ENCODE measurements around the gene PLXNA3.

PLXNA3 gene

GRCh38 chrX:154507673-154508383 lies 49.7 kb downstream of the PLXNA3 start:
- no peak for DNase-seq

- DNase-seq, result no peak
Measured at GRCh38 chrX:154508384-154508745, 50.3 kb downstream of the PLXNA3 start.

DNA sequence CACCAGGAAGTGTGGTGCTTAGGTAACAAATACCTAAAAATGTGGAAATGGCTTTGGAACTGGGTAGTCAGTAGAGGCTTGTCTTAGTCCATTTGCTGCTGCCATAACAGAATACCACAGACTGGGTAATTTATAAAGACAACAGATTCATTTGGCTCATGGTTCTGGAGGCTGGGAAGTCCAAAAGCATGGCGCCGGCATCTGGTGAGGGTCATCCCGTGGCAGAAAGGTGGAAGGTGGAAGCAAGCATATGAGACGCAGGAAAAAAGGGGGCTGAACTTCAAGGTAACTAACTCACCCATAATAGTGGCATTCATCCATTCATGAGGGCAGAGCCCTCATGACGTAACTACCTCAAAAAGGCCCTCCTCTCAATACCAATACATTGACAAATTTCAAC lies 51.4 kb downstream of the PLXNA3 start:
- no peak for DNase-seq

GRCh38 chrX:154511761-154512160 lies 53.7 kb downstream of the PLXNA3 start:
- no peak for DNase-seq

- no peak for DNase-seq
Measured at GRCh38 chrX:154512879-154513553, 54.9 kb downstream of the PLXNA3 start.

GRCh38 chrX:154513716-154514115 lies 55.6 kb downstream of the PLXNA3 start:
- DNase-seq, result no peak

DNA sequence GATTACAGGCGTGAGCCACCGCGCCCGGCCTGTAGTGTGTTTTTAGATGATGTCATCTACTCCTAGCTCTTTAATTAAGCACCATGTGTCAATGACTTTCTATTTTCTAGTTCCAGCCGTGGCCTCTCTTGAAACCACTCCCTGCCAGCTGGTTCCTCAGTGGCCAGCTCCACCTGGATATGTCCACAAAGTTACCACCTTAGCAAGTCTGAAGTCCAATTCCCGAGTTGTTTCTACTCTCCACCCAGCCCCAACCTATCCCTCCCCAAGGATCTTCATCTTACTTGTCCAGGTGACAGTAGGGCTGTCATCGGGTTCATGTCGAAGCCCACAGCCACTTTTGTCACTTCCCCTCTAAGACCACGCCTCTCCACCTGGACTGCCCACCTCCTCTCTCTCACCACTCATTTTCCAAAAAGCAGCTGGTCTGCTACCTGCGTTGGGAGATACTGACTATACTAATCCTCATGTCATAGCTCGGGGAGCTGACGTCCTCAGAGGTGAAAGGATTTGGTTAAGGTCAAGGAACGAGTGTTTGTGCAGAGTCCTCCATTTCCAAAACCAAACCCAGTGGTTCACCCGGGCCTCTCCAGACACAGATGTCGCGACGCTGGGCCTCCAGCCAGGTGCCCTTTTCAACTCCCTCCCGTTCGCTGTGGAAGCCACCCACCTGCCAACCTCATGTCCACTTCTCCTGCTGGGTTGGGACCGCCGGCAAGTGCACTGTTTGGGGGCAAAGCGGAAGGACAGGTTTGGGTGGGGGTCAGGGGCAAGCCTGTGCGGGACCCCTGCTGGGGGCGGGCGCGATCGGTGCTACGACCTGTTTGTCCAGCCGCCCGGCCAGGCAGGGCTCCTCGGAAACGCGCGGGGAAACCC lies 57.2 kb downstream of the PLXNA3 start:
- DNase-seq, result no peak

- peak; percentile 83 for DNase-seq
Measured at GRCh38 chrX:154515966-154516655, 58.0 kb downstream of the PLXNA3 start, which contains the start of gene FAM3A. Gene FAM3A, minus strand, starts transcription at chrX:154516232. Its CDS starts 460 bp downstream, at chrX:154515772.

DNA sequence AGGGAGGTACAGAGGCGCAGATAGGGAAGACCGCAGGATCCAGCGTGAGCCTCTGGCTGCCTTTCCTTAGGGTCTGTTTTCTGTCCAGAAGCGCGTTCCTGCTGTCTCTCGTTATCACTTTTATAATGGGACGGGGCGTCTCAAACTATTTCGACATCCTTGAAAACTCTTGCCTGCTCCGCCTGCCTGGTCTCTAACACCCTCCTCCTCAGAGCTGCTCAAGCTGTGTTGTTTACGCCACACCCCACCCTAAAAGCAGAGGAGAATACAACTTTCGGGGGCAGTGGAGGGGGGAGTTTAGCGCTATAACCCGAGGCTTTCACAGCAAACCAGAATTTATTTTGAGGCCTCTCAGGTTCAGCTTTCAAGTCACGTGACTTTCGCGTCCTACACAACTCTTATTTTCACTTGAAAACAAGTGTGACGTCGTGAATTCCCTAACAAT lies 58.6 kb downstream of the PLXNA3 start:
- DNase-seq, result no peak

DNA sequence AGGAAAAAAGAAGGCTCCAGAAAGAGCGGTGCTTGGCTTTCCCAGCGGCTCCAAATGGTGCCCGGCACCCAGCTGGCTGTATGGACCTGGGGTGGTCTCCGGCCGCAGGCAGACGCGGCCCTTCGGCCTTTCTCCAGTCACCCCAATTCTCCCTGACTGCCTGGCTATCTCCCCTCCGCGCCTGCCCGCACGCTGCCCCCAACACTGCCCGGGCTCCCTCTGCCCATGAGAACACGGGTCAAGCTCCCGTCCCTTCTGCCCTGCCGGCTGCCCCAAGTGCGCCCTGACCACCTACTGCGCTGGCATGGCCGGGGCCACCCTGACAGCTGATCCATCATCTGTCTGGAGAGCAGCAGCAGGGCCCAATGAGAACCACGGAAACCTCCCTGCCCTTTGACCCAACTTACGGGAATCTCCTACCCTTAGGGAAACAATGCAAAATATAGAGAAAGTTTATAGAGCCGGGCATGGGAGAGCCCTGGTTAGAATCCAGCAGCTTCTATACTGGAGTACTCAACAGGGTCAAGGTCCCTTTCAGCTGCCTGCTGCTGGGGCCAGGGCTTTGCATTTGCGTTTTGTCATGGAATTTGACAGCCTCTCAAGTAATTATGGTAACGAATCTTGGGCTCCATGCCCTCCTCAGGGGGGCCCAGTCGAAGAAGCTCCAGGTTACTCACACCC lies 59.2 kb downstream of the PLXNA3 start:
- DNase-seq, result no peak

GRCh38 chrX:154519389-154519788 lies 61.3 kb downstream of the PLXNA3 start:
- peak; percentile 75 for DNase-seq

DNA sequence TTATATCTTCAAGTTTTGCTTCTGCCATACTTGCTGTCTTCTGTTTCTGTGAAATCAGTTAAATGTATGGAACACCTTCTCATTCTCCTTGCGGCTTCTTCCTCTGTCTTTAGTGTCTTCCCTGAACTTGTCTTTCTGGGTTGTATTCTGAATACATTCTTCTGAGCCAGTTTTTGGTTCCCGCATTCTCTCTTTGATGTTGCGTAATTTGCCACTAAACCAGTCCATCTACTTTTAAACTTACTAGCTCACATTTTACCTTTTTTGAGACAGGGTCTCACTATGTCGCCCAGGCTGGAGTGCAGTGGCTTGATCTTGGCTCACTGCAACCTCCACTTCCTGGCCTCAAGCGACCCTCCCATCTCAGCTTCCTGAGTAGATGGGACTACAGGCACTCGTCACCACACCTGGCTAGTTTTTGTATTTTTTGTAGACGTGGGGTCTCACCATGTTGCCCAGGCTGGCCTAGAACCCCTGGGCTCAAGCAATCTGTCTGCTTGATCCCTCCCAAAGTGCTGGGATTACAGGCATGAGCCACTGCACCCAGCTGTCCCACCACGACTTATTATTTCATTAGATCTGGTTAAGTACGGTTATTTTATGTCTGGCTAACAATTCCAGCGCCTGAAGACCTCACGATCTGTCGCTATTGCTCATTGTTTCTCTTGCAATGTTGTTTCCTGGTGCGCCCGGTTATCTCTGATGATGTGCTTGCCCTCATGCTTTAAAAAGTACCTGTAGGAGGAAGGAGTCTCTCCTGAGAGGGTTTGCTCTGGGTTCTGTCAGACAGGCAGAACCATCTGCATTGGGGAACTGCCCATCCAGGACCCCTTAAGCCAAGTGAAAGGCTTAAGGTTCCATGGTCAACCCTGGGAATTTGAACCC lies 67.8 kb downstream of the PLXNA3 start:
- no peak for DNase-seq

DNA sequence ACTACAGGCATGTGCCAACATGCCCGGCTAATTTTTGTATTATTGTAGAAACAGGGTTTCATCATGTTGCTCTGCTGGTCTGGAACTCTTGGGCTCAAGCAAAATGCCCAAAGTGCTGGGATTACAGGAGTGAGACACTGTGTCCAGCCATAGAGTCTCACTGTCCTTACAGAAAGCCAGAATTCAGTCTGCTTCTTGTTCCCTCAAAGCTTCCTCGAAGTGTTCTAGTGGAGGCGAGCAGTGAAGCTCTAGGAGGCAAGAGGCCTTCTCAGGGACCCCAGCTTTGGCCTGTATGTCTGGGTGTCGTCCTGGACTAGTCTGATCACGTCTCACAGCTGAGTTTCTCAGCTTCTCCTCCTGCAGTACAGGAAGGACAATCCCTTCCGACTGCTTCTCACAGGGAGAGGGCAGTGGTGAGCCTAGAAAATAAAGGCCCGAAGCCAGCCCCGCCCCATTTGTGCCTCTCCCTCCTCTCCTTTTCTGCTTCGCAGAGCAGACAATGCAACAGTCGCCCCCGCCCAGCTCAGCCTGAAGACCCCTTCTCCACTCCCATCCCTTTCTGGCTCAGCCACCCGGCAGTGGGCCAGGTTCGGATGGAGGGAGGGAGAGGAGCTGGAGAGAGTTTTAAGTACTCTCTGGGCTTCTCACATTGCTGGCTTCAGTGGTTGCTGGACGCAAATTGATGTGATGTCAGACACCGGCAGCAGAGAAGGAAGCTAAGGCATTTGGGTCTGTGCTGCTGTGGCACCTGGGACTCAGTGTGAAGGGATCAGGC lies 69.0 kb downstream of the PLXNA3 start:
- DNase-seq, result peak; percentile 87
